Activated CD4-positive, CD25-positive, alpha-beta regulatory T cell (primary cell): ENCODE results near the gene LGALS3BP.

Source experiments
- DNase-seq, 4 experiments: peaks; one replicate each; lab custom pipeline; 2025; lab: John Stamatoyannopoulos, UW

LGALS3BP gene

DNA sequence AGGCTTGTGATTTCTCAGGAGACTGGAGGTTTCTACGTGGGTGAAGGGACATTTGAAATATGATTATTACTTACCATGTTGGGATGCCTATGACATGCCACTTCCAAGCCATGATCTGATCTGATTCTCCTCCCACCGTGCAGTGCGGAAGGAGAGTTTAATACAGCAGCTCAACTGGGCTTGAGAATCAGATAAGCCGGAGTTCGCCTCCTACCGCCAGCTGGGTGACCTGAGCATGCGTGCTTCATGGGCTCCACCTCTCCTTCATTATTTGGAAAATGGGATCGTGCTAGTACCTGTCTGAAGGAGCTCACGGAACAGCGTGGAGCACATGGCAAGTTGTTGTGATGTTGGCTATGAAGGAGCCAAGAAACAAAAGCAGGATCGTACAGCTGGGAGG, 42.2 kb downstream of the LGALS3BP start:
- DNase-seq = no peak

DNA sequence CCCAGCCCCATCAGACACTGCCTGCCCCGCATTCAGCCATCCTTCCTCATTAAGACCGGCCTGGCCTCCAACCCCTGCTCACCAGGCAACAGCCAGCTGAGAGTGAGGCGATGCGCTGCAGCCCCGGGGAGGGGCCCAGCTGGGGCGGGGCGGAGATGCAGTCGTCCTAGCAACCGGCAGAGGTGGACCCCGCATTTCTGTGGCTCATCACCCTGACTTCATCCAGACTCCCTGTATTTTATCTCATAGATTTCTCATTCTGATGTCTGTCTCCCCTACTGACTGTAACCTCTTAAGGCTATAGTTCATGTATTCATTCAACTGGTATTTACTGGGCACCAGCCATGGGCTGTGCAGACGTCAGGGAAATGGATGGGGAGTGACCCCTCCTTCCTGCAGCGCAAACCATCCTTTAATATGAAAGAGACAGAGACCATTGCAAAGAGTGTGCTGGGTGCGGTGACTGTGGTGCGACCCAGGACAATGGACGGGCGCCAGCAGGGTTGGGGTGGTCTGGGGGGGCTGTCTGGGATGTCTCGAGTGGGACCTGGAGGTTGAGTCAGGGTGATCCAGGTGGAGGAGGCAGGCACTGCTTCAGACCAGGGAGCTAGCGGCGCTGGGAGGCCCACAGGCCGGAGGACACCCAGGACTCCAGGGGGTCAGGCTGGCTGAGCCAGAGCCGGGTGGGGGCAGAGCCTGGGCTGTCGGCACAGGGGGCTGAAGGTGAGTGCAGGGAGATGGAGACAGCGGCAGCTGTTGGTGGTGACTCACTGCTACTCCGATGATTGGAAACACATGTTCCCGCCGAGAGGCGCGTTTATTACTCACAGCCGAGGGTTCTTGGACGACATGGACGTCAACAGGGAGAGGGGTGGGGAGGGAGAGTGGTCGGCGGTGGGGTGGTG, 44.1 kb downstream of the LGALS3BP start:
- DNase-seq = no peak

DNA sequence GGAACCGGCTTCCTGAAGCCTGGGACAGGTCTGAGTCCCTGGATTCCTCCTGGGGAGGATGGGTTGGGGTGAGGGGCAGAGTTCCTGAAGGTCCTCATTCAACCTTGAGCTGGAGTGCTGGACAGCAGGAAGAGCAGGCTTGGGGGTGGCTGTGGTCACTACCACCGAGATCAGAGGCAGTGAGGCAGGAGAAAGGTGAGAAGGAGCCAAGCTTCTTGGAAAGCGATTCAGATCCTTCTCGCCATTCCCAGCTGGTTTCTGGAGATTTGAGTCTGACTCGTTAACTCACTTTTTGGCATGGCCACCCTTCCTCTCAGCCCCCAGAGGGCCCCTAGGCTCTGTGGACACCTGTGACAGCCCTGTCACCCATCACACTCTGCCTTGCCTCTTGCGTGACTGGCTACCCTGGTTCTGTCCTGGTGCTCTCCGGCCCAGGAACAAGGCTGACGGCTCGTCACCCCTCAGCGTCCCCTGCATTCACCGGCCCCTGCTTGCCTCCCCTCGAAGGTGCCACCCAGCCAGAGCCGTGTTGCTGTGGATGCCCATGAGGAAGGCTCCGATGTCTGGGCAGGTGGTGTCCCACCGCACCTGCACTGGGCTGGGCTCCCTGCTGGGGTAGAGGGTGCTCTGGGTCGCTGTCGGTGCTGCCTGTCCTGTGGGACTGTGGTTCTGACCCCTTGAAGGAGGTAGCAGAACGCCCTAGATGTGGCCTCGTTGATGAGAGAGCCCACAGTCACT, 44.9 kb downstream of the LGALS3BP start:
- no peak for DNase-seq

DNA sequence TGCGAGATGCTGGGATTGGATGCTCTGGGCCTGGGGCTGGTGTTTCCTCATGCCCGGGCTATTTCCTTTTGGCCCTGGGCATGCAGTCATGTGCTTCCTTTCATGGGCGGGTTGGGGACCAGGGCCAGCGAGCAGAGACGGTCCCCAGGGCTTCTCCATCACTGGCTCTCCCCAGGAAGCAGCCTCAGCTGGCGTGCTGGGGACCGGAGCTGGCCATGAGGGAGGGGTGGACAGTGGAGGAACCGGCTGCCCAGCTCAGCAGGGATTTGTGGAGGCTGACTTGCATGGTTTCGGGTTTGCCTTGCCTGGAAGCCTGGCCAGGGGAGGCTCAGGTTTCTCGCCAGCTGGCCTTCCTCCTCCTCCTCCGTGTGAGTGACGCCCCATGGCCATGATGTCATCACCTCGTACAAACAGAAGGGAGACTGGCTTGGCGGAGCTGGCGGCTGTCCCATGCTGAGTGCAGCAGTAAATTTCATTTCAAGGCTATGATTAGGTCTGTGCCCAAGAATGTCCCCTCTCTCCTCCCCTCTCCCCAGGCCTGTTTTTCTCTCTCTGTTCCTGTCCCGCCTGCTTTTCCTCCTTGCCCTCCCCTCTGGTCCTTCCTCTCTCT, 45.7 kb downstream of the LGALS3BP start:
- DNase-seq = no peak

DNA sequence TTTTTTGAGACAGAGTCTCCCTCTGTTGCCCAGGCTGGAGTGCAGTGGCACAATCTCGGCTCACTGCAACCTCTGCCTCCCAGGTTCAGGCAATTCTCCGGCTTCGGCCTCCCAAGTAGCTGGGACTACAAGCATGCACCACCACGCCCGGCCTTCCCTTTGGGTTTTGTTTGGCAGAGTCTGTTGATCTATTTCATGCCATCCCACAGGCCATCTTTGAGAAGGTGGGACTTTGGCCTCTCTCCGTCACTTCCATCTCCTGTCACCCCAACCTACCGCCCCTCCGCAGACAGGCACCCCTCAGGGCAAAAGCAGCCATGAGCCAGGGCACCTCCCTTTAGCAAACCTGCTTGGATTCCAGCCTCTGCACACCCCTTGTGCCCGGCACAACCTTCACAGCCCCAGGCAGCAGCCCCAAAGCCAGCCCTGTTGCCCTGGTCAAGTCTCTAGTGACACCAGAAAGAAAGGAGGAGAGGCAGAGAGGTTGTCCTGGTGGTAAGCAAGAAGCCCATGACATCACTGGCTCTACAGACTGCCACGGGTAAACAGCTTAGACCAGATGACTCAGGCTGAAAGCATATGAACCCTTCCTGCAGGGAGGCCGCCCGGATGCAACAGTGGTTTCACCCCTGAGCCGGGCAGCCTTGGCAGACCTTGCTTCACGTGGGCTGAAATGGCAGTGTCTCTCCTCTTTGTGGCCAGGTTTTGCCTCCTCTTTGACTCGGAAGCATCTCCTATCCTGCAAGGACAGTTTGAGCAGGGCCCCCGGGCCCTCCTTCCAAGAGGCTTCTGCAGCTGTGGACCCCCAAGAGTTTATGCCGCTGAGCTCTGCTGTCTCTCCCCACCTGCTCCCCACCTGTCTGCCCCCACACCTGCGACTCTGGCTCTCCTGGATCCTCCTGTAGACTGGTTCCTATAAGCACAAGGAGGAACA, 46.4 kb downstream of the LGALS3BP start:
- DNase-seq = peak in 2 of 4 experiments; percentile 6 to 25

DNA sequence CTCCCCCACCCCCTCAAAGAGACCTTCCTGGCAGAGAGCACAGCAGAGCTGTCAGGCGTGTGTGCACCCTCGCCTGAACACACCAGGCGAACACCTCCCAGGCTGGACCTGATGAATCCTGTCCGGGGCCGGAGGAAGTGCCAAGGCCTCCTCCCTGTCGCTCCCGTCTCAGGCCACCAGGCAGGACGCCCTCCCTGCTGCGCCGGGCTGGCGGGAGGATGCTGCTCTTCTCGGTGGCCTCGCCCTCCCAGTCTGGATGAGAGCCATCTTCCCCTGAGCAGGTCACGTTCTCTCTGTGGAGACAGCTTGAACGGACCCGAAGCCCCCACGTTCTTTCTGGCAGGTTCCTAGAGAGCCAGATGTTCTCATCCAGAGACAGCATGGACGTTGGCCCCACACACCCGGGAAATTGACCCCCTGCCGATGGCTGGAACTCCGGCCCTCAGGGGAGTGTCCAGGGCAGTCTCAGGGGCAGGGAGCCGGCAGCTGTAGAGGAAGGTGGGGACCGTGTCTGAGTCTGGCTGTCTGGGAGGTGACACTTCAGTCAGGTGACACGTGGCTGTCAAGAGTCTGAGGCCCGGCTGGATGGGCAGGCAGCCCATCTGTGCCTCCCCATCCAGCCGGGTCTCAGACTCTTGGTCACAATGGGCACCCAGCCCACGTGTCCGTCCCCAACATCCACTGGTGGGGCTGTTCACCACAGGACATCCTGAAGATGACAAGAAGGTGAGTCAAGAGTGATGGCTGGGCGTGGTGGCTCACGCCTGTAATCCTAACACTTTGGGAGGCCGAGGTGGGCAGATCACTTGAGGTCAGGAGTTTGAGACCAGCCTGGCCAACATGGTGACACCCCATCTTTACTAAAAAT, 49.6 kb downstream of the LGALS3BP start:
- DNase-seq = no peak

DNA sequence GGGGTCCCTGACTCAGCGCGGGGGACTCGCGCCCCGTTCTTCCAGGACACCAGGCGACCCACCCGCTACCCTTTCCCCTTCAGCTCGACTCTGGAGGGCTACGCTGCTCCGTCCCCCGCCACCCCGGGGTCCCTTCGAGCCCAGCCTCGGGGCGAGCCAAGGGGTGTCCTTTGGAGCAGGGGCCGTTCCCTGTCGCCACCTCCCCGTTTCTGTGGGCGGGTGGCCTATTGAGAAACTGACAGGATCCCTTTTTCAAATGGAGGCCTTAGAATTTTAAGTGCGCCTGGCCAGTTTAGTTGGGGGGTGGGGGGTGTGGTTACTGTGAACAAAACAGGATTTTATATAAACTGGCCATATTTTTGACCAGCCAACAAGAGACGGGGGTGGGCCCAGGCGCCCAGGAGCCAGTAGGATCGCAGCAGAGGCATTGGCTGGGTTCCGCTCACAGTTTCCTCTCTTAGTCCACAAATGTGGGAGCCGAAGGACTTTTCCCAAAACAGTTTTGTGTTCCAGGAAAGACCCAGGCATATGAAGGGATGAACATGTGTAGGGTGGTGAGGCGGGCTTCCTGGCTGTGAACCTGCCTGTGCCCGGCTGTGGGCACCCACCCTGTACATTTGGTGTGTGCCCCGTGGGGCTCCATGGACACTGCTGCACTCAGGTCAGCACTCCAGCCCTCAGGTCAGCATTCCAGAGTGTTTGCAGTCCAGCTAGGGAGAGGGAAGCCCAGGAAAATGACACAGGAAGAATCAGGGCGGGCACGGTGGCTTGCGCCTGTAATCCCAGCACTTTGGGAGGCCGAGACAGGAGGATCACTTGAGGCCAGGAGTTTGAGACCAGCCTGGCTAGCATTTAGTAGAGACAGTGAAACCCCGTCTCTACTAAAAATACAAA, 53.8 kb downstream of the LGALS3BP start:
- no peak for DNase-seq

DNA sequence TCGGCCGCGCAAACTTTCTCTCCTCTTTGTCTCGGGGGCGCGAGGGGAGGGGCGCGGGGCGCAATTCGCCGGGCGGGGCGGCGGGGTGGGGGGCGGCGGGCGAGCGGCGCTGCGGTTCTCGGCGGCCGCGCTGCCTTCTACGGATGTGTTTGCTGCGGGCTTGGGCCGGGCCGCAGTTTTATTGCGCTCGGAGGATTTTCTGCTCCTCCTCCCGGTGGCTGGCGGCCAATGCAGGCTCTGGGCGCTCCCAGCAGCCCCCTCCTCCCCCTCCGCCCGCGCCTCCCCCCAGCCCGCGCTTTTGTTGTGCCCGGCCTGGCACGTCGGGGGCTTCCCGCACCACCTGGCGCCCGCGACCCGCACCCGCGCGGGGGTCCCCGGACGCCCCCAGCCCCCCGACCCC, 54.5 kb downstream of the LGALS3BP start, which contains the start of gene TIMP2:
TIMP2 (minus strand) TSS at position 154 of the 400 bp plus-strand sequence. CDS start 299 bp downstream, outside the sequence.
- DNase-seq = peak; percentile 16 to 50 (median 32)

DNA sequence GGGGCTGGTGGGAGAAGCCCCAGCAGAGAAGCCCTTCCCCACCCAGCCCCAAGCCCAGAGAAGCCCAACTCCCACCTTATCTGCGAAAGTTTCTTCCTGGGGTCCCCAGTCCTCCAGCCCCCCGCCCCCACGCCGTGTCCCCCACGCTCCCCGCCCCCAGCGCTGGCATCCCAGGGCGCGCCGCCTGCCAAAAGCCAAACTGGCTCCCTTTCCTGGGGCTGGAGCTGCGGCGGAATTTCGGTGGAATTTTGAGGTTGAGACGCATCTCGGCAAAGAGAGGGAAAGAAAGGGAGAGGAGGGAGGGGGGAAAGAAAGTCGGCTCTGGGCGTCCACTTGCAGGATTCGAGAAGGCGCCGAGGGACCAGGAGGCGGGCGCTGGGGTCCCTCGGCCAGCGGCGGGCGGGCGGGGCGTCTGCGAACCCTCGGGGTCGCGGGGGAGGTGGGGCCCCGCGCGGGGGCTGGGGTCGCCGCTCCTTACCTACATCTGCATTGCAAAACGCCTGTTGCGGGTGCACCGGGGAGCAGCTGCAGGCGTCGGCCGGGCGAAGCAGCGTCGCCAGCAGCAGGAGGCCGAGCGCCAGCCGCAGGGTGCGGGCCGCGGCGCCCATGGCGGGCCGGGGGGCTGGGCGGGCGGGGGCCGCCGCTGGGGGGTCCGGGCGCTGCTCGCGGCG, 55.1 kb downstream of the LGALS3BP start:
- DNase-seq = no peak

DNA sequence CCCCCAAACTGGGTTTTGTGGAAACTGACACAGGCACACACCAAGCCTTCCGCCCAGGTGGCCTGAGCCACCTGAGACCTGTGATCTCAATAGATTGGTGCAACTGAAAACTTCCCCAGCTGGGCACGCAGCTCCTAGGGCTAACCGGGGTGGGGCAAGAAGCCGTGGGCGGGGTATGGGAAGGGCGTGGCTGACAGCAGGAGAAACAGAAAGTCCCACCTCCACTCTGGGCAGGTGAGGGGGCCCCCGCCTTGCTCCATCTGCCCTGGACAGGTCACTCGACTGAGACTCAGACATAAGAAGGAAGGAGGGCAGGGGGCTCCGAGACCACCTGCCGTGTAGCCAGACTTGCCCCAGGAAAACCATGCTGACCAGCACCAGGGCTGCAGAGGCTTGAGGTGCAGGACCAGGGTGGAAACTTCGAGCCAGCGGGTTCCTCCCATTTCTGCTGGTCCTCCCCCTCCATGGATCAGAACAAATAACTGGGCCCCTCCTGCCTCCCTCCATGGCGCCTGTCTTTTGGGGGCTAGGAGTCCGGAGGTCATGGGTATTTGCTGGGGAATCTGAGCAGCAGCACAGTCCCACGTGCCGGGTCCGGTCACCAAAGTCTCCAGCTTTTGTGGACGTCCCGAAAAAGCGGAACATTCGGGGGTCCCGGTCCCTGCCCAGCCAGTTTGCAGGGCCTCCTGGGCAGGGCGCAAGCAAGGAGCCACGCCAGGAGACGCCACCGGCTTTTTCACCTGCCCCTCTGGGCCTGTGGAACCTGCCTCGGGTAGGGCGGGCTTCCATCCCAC, 55.9 kb downstream of the LGALS3BP start:
- peak in 3 of 4 experiments; percentile 10 to 40 (median 16) for DNase-seq

DNA sequence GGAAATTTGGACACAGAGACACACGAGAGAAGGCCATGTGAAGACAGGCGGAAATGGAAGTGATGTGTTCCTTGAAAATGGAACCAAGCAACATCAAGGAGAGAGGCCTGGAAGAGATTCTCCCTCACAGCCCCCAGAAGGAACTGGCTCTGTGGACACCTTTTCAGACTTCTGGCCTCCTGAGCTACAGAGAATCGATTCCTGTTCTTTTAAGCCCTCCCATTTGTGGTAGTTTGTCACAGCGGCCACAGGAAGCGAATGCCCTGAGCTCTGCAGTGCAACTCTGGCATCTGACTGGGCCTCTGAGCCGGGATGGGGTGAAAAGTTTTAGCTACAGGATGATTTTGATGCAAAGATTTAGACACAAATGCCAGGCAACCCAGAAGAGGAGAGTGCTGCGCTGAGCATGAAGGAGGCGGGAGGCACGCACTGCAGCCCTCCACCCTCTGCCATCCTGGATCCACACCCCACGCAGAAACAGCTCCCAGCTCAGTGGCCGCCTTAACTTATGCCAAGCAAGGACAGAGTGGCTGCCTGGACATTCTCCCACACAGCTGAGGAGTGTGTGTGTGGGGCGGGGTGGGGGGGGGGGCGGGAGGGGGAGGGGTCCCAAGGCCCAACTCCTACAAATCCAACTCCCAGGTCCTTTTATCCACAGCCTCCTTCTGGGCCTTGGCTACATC, 56.8 kb downstream of the LGALS3BP start:
- no peak for DNase-seq

DNA sequence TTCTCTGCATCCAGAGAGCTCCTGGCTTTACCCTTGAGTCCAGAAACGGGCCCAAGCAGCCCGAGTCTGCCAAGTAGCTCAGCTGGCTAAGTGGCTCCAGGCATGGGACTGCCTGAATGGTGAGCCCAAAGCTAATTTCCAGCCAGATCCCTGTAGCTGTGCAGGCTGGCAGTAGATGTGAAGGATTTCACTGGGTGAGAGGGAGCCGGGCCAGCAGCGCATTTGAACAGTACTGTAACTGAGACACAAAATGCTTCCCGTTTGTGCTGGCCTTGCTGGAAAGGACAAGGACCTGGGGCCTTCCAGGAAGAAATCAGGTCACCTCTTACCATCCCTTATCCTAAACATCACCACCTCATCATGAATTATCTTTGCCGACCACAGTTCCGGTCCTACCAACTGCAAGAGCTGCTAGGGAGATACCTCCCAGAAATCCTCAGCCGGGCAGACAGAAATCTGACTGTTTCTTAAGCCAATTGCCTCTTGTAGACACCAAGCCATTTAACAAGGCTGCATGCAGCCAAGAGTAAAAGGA, 58.2 kb downstream of the LGALS3BP start:
- no peak for DNase-seq
